GM10266 (cell line): ENCODE measurements around the gene PTGR2.
"Not testable (repeated sequence)": the region's sequence is repeated elsewhere in the genome, so short reads cannot be mapped to it uniquely, and the experiment has no call there.

Experiments used
- DNase-seq: peaks from one replicate; pipeline ENCODE4 v3.0.0; 2012; ENCODE audit errors: extremely low spot score
- CTCF ChIP-seq: IDR thresholded peaks from 2 replicates; pipeline ENCODE4 v1.5.1; 2012; ENCODE audit warnings: mild to moderate bottlenecking, low read depth; ENCODE audit not compliant: control insufficient read depth, insufficient read depth; ENCODE audit errors: missing control alignments

Gene PTGR2

GRCh38 chr14:73889376-73889775, 37.7 kb downstream of the PTGR2 start:
- TF ChIP-seq CTCF: no peak
- DNase-seq: no peak

- DNase-seq: not testable (repeated sequence)
Measured at GRCh38 chr14:73894180-73894687, 42.6 kb downstream of the PTGR2 start.

- DNase-seq: no peak
- TF ChIP-seq CTCF: no peak
Measured at GRCh38 chr14:73895939-73896338, 44.3 kb downstream of the PTGR2 start.

- TF ChIP-seq CTCF: no peak
- no peak for DNase-seq
Measured at GRCh38 chr14:73896521-73896920, 44.9 kb downstream of the PTGR2 start.

- no peak for DNase-seq
- no peak for TF ChIP-seq CTCF
Measured at GRCh38 chr14:73903028-73903427, 51.4 kb downstream of the PTGR2 start.

GRCh38 chr14:73909681-73910080, 58.0 kb downstream of the PTGR2 start:
- no peak for DNase-seq
- TF ChIP-seq CTCF: no peak

GRCh38 chr14:73913256-73913655, 61.6 kb downstream of the PTGR2 start:
- no peak for TF ChIP-seq CTCF
- DNase-seq: no peak

GRCh38 chr14:73916324-73916723, 64.7 kb downstream of the PTGR2 start:
- DNase-seq: no peak
- no peak for TF ChIP-seq CTCF

- not testable (repeated sequence) for DNase-seq
Measured at GRCh38 chr14:73919457-73919856, 67.8 kb downstream of the PTGR2 start.
